ENCODE measurements around the gene ZNF236. TPM values are rescaled to one million over a fixed set of nuclear protein-coding genes. Genes with fewer than 3 reads are reported as not detected.

Gene ZNF236
- total RNA-seq (2022; extraction: Qiagen RNA extraction; ENCODE audit: low read depth) = 2.0 to 3.1 TPM (median 2.7 TPM) in 5 replicates

DNA sequence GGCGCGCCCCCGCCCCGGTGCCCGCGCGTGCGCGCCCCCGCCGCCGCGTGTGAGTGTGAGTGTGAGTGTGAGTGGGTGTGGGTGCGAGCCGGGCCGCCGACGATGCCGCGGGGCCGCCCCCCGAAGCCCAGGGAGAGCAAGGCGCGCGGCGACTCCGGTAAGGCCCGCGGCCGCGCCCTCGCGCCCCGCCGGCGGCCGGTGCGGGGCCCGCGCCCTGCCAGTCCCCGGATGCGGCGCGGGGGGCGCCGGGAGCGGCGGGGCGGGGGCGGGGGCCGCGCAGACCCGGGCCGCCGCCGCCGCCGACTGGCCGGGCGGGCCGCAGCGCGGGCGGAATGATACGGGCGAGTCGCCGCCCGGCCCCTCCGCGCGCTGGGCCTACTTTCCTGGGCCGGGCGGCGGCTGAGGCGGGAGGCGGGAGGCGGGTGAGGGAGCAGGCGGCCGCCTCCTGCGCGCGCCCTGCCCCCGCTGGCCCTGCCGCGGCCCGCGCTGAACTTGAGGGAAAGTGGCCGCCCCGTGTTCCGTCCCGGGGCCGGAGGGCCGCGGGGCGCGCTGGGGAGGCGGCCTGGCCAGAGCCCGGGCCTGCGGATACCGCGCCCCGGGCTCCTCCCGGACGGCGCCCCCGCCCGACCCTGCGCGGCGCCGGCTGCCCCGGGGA is at the start of gene ZNF236:
Gene ZNF236, plus strand, starts transcription at position 52 of the 655 bp plus-strand sequence. Its CDS starts 51 bp downstream, at position 103.

Measured in A549 treated with ZK216348 at 1 μM for 4 hours (cell line).